Testis (tissue), 3 donors: Measurements from ENCODE around the gene TXNRD2. TPM values are rescaled to one million over a fixed set of nuclear protein-coding genes. Genes with fewer than 3 reads are reported as not detected.

Experiments used
- DNase-seq: peaks from one replicate; pipeline ENCODE4 v3.0.0-alpha.2; 2019
- H3K27ac ChIP-seq, 2 donors: fragments of 200-600 bp; sonication (generic); one replicate each; pipeline ENCODE4 v1.5.1; 2019
- H3K27me3 ChIP-seq: fragments of 200-600 bp; sonication (generic); one replicate; pipeline ENCODE4 v1.5.1; 2019
- H3K36me3 ChIP-seq: fragments of 200-600 bp; sonication (generic); one replicate; pipeline ENCODE4 v1.5.1; 2017; ENCODE audit warnings: low read depth; ENCODE audit errors: missing control alignments
- H3K4me1 ChIP-seq: fragments of 200-600 bp; sonication (generic); one replicate; pipeline ENCODE4 v1.5.1; 2019
- H3K4me3 ChIP-seq, 2 donors: fragments of 200-600 bp; sonication (generic); one replicate each; pipeline ENCODE4 v1.5.1; 2017 to 2019
- H3K9me3 ChIP-seq: fragments of 200-600 bp; sonication (generic); one replicate; pipeline ENCODE4 v1.5.1; 2017
- POLR2A ChIP-seq: fragments of 450-650 bp; IDR thresholded peaks from one replicate; pipeline ENCODE4 v1.6.1; 2017; ENCODE audit warnings: antibody characterized with exemption, mild to moderate bottlenecking, moderate library complexity
- WGBS, 2 donors: methylation state at CpG; one replicate each; pipeline ENCODE4 v1.1.5; 2018; 5-methylcytosine and 5-hydroxymethylcytosine counted together
- intact Hi-C: fragments of 100-400 bp; cut with DNase I; formaldehyde crosslinking; loops from one replicate; pipeline ENCODE4 v1.15.1; 2023; ENCODE audit warnings: low total_unique reads
- polyA plus RNA-seq: library from polyadenylated mRNA; stranded (reverse); fragments of 350-450 nt; fragmentation: Illumina TruSeq; extraction: RNeasy Lipid Tissue Mini Kit (QIAGEN cat#74804); gene quantifications from one replicate; pipeline ENCODE4 v1.2.3, GENCODE V29; 2014; ENCODE audit warnings: low read depth, low replicate concordance; ENCODE audit not compliant: insufficient read depth
- total RNA-seq, 2 donors: library from RNA; depleted of rRNA; stranded (reverse); fragments of >200 nt; gene quantifications; one replicate each; pipeline ENCODE4 v1.2.3, GENCODE V29; 2016
- TF ChIP-seq, protein P1 (sequence below), 3 experiments: fragments of 450-650 bp in 2 of 3; fragments of 200-600 bp in 1 of 3; sonication (generic) in 1 of 3; IDR thresholded peaks; one replicate each; pipeline ENCODE4 v1.5.1; 2016 to 2019; ENCODE audit warnings: antibody characterized with exemption in 3 of 3, mild to moderate bottlenecking in 2 of 3, moderate library complexity in 1 of 3

Gene TXNRD2
- total and polyA plus RNA-seq, 3 donors from 2014 or later = 28.7 to 49.9 (median 36.6) TPM

DNA sequence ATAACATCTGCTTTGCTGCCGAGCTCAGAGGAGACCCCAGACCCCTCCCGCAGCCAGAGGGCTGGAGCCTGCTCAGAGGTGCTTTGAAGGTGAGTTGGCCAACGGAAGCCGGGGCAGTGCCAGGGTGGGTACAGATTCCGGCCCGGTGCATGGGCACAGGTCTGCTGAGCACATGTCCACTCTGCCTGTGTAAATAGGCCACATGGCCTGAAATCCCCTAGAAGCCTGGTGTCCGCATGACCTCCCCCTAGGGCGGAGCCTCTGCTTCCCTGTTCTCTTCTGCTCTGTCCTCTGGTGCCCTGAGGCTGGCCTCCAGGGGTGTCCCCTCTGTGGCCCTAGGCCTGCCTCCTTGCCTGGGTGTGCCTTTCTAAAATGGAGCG is 19.6 kb upstream of the TXNRD2 start:
- H3K36me3 ChIP-seq = no peaks in the 10 kb centered on the region

DNA sequence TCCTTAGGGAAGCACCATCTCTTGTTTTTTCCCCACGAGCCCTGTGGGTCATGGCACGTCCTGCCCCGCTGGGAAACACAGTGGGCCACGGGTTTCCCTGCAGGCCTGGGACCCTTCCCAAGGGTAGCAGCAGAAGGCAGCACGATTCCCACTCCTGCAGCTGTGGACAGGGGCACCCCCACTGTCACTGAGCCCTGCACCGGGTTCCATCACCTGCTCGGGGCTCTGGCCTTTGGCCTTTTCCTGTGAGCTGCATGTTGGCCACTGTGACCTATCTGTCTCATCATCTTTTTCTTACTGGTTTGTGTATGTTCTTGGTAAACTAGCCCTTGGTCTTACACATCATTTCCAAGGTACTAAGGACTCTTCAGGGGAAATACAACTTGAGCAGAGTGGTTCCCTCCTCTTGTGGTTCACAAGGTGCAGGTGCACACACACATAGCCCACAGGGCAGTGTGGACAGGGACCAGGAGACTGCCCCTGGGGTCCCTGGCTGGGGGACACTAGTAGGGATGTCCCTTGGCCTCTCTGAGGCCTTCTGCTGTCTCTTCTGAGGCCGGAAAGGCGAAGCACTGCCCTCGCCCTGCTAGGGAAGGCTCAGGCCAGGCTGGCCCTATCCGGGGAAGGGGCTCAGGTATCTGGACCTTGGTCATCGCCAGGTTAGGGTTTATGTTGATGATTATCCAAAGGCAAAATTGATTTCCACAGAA is 19.0 kb upstream of the TXNRD2 start:
- no peaks in the 10 kb centered on the region for H3K27me3 ChIP-seq
- H3K27ac ChIP-seq = peak overlapping the region in 1 of 2 donors; percentile 62

More for the DNA sequence above, 19.6 kb upstream of the TXNRD2 start:
- H3K4me3 ChIP-seq = no peak overlapping the region
- H3K27ac ChIP-seq = no peak overlapping the region
- H3K27me3 ChIP-seq = no peaks in the 10 kb centered on the region
- WGBS, 2 donors = 78 to 82% methylated on average over 8 to 9 of the region's 9 CpGs
- intact Hi-C loops = no loop called here
- TF ChIP-seq, protein P1, sequence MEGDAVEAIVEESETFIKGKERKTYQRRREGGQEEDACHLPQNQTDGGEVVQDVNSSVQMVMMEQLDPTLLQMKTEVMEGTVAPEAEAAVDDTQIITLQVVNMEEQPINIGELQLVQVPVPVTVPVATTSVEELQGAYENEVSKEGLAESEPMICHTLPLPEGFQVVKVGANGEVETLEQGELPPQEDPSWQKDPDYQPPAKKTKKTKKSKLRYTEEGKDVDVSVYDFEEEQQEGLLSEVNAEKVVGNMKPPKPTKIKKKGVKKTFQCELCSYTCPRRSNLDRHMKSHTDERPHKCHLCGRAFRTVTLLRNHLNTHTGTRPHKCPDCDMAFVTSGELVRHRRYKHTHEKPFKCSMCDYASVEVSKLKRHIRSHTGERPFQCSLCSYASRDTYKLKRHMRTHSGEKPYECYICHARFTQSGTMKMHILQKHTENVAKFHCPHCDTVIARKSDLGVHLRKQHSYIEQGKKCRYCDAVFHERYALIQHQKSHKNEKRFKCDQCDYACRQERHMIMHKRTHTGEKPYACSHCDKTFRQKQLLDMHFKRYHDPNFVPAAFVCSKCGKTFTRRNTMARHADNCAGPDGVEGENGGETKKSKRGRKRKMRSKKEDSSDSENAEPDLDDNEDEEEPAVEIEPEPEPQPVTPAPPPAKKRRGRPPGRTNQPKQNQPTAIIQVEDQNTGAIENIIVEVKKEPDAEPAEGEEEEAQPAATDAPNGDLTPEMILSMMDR (IDR thresholded peaks at IDR 0.05) = no peak
- no peak for TF ChIP-seq POLR2A
- H3K4me1 ChIP-seq = peaks cover 14% of the 10 kb centered on the region
- no peak for DNase-seq
- no peaks in the 10 kb centered on the region for H3K9me3 ChIP-seq

GRCh38 chr22:19959587-19960490 is 18.2 kb upstream of the TXNRD2 start:
- H3K4me1 ChIP-seq = peaks cover 14% of the 10 kb centered on the region
- no peaks in the 10 kb centered on the region for H3K9me3 ChIP-seq
- TF ChIP-seq, protein P1 (IDR thresholded peaks at IDR 0.05) = no peak
- TF ChIP-seq POLR2A = no peak
- H3K4me3 ChIP-seq = peak overlapping the region; percentile 4 to 35
- no peaks in the 10 kb centered on the region for H3K36me3 ChIP-seq
- no peaks in the 10 kb centered on the region for H3K27me3 ChIP-seq
- WGBS, 2 donors = 36 to 43% methylated on average over 4 to 10 of the region's 13 CpGs
- intact Hi-C loops = no loop called here
- H3K27ac ChIP-seq = peak overlapping the region in 1 of 2 donors; percentile 62
- DNase-seq = no peak

More for the DNA sequence above, 19.0 kb upstream of the TXNRD2 start:
- Histone ChIP-seq H3K36me3 (no peaks in the 10 kb centered on the region), H3K4me1 (peaks cover 14% of the 10 kb centered on the region), H3K9me3 (no peaks in the 10 kb centered on the region), H3K4me3 (no peak overlapping the region)
- DNase-seq = no peak
- 83 to 89% methylated on average over 12 of the region's 12 CpGs for WGBS, 2 donors
- intact Hi-C loops = no loop called here
- no peak for TF ChIP-seq POLR2A
- TF ChIP-seq, protein P1 (IDR thresholded peaks at IDR 0.05) = no peak

DNA sequence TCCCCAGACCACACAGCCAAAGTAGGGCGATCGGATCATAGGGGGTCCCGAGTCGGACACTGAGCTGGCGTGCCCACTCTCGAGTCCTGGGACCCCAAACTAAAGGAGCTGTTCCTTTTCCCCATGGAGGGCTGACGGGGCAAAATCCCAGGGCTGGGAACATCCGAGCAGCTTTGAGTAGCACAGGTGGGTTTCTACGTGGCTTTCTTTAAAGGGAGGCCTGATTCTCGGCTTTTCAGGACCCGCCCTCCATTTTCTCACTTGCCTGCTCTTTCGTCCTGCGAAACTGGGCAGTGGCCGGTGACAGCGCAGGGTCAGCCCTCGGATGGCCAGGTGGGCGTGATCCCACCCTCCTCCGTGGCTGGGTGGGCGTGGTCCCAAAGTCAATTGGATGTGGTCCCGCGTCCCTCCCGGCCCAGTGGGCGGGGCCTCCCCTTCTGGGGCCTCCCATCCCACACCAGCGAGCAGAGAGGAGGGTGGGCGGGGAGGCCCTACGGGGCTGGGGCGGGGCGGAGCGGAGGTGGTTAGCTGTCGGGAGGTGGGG is 17.5 kb upstream of the TXNRD2 start:
- intact Hi-C loops = no loop called here
- peak; percentile 84 for DNase-seq
- H3K27me3 ChIP-seq = no peaks in the 10 kb centered on the region
- H3K4me1 ChIP-seq = peaks cover 14% of the 10 kb centered on the region
- H3K4me3 ChIP-seq = peak overlapping the region; percentile 4 to 35
- WGBS, 2 donors = 11 to 39% methylated on average over 18 to 25 of the region's 30 CpGs
- H3K27ac ChIP-seq = peak overlapping the region in 1 of 2 donors; percentile 62
- TF ChIP-seq, protein P1 (IDR thresholded peaks at IDR 0.05) = no peak
- TF ChIP-seq POLR2A = no peak
- H3K9me3 ChIP-seq = no peaks in the 10 kb centered on the region
- no peaks in the 10 kb centered on the region for H3K36me3 ChIP-seq
